Right lobe of liver (tissue), 6 donors: ENCODE measurements around the gene EIF2D. TPM values are rescaled to one million over a fixed set of nuclear protein-coding genes. Genes with fewer than 3 reads are reported as not detected.
A peak's percentile ranks its signal among the peaks of the same experiment; 100 is the strongest.

Source experiments
- ATAC-seq, 4 donors: fragments of 200-7000 bp; cut with Tn5 transposase; one replicate each; pipeline ENCODE4 v1.9.1; 2020; ENCODE audit warnings: mild to moderate bottlenecking in 4 of 4, moderate library complexity in 4 of 4
- DNase-seq, 3 donors: peaks; one replicate each; pipeline ENCODE4 v3.0.0-alpha.2; 2020
- H3K27ac ChIP-seq, 3 donors: fragments of 200-600 bp; one replicate each; pipeline ENCODE4 v1.8.0; 2022
- H3K27me3 ChIP-seq, 2 donors: fragments of 200-600 bp; one replicate each; pipeline ENCODE4 v1.8.0; 2022
- H3K36me3 ChIP-seq, 4 donors: fragments of 200-600 bp; sonication (generic) in 1 of 4; one replicate each; pipeline versions ENCODE4 v1.5.1 to v1.8.0; 2017 to 2022; ENCODE audit warnings: control low read depth in 1 of 4
- H3K4me1 ChIP-seq, 4 donors: fragments of 200-600 bp; sonication (generic) in 1 of 4; one replicate each; pipeline versions ENCODE4 v1.5.1 to v1.8.0; 2017 to 2022; ENCODE audit warnings: control low read depth in 1 of 4
- H3K4me3 ChIP-seq, 3 donors: fragments of 200-600 bp; one replicate each; pipeline ENCODE4 v1.8.0; 2022
- H3K9me3 ChIP-seq, 4 donors: fragments of 200-600 bp; sonication (generic) in 1 of 4; one replicate each; pipeline versions ENCODE4 v1.5.1 to v1.8.0; 2017 to 2022; ENCODE audit warnings: control low read depth in 1 of 4
- POLR2A ChIP-seq: fragments of 450-650 bp; IDR thresholded peaks from one replicate; pipeline ENCODE4 v1.6.1; 2017; ENCODE audit warnings: antibody characterized with exemption, mild to moderate bottlenecking
- WGBS: methylation state at CpG from one replicate; pipeline ENCODE4 v1.1.6; 2018; ENCODE audit warnings: low coverage, low lambda C conversion rate; ENCODE audit not compliant: insufficient coverage; ENCODE audit errors: missing lambda C conversion rate; 5-methylcytosine and 5-hydroxymethylcytosine counted together
- intact Hi-C, 2 donors: fragments of 100-400 bp; cut with DNase I; formaldehyde crosslinking; loops; one replicate each; pipeline versions ENCODE4 v1.11.2 to v1.14.1; 2022
- total RNA-seq, 6 experiments: library from RNA; depleted of rRNA in 2 of 6; stranded (reverse); fragments of >200 nt in 2 of 6; fragmentation: NEBNext Ultra II Directional in 3 of 6; extraction: Animal tissue kit (Norgen Biotek cat#: 25700) in 3 of 6; gene quantifications; one replicate each; pipeline versions ENCODE4 v1.1.0 to v1.2.4, GENCODE V29; 2016 to 2023
- TF ChIP-seq, protein P1 (sequence below), 4 donors: fragments of 200-600 bp in 3 of 4; fragments of 450-650 bp in 1 of 4; IDR thresholded peaks; one replicate each; pipeline versions ENCODE4 v1.5.1 to v1.8.0; 2016 to 2022; ENCODE audit warnings: antibody characterized with exemption in 4 of 4, mild to moderate bottlenecking in 2 of 4
- donor health status: DM: no; HTN: yes; CAD: no.
- donor health status: DM: no; HTN: no; CAD: no.
- donor health status: DM: no; HTN: no; CAD: no.
- donor health status: DM: no; HTN: yes; CAD: no.
- donor health status: DM: no; HTN: yes; CAD: no.

Gene EIF2D
- total RNA-seq, 6 experiments from 2014 or later = 18.4 to 29.3 (median 24.4) TPM

DNA sequence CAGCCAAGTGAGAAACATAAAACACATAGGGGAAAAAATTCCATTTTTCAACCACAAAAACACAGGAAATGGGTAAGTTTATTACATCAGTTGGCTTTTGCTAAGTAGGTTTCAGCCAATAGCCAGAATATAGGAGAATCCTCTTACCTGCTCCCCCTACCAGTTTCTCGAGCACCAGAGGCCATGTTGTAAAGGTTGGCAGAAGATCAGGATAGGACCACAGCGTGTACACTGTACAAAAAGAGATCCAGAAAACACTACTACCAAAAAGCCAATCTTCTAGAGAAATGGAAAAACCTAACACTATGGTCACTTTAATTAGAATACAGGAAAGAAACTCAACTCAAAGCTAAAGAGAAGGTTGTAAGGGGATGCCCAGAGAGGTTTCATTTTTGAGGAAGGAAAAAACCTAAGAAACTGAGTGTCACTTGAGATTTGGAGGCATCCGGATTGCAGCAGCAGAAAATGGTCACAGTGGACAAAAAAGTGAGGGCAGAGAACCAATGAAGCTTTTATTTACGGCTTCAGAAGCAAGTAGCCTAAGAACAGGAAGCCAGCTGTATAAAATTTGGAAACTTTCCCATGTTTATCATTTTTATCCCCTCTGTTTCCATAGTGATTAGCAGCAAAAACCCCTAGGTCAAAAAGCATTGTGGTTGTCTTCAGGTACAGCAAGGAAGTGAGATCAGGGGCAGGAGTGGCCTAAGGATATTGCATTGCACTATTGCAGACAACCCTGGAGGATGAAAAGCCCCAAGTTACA lies 2.9 kb downstream of the EIF2D start:
- TF ChIP-seq POLR2A = no peak
- TF ChIP-seq, protein P1, sequence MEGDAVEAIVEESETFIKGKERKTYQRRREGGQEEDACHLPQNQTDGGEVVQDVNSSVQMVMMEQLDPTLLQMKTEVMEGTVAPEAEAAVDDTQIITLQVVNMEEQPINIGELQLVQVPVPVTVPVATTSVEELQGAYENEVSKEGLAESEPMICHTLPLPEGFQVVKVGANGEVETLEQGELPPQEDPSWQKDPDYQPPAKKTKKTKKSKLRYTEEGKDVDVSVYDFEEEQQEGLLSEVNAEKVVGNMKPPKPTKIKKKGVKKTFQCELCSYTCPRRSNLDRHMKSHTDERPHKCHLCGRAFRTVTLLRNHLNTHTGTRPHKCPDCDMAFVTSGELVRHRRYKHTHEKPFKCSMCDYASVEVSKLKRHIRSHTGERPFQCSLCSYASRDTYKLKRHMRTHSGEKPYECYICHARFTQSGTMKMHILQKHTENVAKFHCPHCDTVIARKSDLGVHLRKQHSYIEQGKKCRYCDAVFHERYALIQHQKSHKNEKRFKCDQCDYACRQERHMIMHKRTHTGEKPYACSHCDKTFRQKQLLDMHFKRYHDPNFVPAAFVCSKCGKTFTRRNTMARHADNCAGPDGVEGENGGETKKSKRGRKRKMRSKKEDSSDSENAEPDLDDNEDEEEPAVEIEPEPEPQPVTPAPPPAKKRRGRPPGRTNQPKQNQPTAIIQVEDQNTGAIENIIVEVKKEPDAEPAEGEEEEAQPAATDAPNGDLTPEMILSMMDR (IDR thresholded peaks at IDR 0.05) = no peak
- WGBS = 40% methylated on average over 4 of the region's 4 CpGs
- H3K27me3 ChIP-seq = no peaks in the 10 kb centered on the region
- intact Hi-C loops = no loop called here
- ATAC-seq = no peak
- H3K4me3 ChIP-seq = no peak overlapping the region
- no peak for DNase-seq
- H3K9me3 ChIP-seq = no peaks in the 10 kb centered on the region
- H3K27ac ChIP-seq = no peak overlapping the region
- H3K36me3 ChIP-seq = peaks cover 0 to 34% (median 4%) of the 10 kb centered on the region in 4 donors
- peaks cover 0 to 9% (median 3%) of the 10 kb centered on the region in 4 donors for H3K4me1 ChIP-seq

GRCh38 chr1:206608108-206608698 lies 4.1 kb downstream of the EIF2D start:
- peak in 2 of 4 donors; percentile 15 to 36 for ATAC-seq

GRCh38 chr1:206606867-206607266 lies 5.4 kb downstream of the EIF2D start:
- Histone ChIP-seq H3K27ac (no peak overlapping the region), H3K9me3 (no peaks in the 10 kb centered on the region), H3K4me1 (peaks cover 0 to 9% (median 3%) of the 10 kb centered on the region in 4 donors), H3K36me3 (peaks cover 0 to 58% (median 16%) of the 10 kb centered on the region in 4 donors), H3K27me3 (no peaks in the 10 kb centered on the region), H3K4me3 (no peak overlapping the region)
- TF ChIP-seq POLR2A = no peak
- TF ChIP-seq, protein P1 (IDR thresholded peaks at IDR 0.05) = peak; percentile 33 to 56 (median 44)
- 33% methylated on average over 3 of the region's 3 CpGs for WGBS
- intact Hi-C loops = no loop called here
- DNase-seq = no peak
- ATAC-seq = peak in 3 of 4 donors; percentile 53 to 82 (median 62)

More at GRCh38 chr1:206608108-206608698, 4.1 kb downstream of the EIF2D start:
- Histone ChIP-seq H3K27me3 (no peaks in the 10 kb centered on the region), H3K36me3 (peaks cover 0 to 45% (median 7%) of the 10 kb centered on the region in 4 donors), H3K4me3 (no peak overlapping the region), H3K27ac (no peak overlapping the region), H3K9me3 (no peaks in the 10 kb centered on the region), H3K4me1 (peaks cover 0 to 9% (median 3%) of the 10 kb centered on the region in 4 donors)
- DNase-seq = peak in 1 of 3 donors; percentile 36
- WGBS = 52% methylated on average over 7 of the region's 7 CpGs
- intact Hi-C loops = no loop called here
- TF ChIP-seq, protein P1 (IDR thresholded peaks at IDR 0.05) = peak; percentile 60 to 81 (median 78)
- TF ChIP-seq POLR2A = no peak

DNA sequence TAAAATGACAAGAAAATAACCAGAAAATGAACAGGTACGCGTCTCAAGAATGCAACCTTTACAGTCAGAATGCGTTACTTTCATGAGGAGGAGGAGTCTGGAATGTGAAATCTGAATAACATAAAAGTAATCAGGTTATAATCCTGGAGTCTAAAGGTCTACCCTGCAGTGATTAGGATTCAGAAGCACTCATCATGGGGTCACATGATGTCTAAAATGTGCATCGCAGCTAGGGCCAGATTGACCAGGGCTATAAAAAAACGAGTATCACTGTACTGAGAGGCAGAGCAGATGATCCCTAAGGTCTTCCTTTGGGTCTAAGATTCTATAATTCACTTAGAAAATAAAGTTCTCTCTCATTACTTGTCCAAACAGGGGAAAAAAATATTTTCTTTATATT lies 7.4 kb downstream of the EIF2D start:
- Histone ChIP-seq H3K4me3 (no peak overlapping the region), H3K27ac (no peak overlapping the region), H3K36me3 (peaks cover 0 to 71% (median 16%) of the 10 kb centered on the region in 4 donors), H3K9me3 (no peaks in the 10 kb centered on the region), H3K4me1 (no peaks in the 10 kb centered on the region), H3K27me3 (no peaks in the 10 kb centered on the region)
- intact Hi-C loops = no loop called here
- WGBS = 92% methylated on average over 5 of the region's 5 CpGs
- ATAC-seq = no peak
- TF ChIP-seq, protein P1 (IDR thresholded peaks at IDR 0.05) = no peak
- TF ChIP-seq POLR2A = no peak
- no peak for DNase-seq
